ENCODE results near the gene CEP112. TPM values are rescaled to one million over a fixed set of nuclear protein-coding genes. Genes with fewer than 3 reads are reported as not detected.

CEP112 gene
- total RNA-seq, 4 donors from 2014 or later: 18.9 to 51.8 (median 29.6) TPM

DNA sequence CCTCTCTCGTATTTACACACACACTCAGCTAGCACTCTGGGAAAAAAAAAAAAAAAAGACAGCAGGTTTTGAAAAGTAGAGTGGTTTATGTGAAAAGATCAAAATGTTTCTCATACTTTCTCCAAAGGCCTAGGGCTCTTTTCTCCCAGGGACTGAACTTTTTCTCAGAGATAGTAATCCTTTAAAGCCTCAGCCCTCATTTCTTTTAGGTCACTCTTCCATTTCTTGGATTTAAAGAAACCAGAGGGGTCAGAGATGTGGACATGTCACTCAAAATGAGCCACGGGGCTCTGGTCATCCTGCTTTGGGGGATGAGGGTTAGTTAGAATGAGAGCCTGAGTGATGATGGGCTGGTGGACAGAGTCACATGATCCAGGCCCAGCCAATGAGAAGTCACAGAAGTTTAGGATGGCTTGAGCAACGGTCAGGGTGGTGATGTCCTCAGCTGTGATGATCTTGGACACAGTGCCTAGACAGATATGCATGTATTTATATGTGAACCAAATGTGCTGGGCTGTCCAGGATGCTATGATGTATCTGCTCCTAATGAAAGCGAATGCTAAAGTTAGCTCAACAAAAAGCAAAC, 596.8 kb downstream of the CEP112 start:
- TF ChIP-seq, protein P1, sequence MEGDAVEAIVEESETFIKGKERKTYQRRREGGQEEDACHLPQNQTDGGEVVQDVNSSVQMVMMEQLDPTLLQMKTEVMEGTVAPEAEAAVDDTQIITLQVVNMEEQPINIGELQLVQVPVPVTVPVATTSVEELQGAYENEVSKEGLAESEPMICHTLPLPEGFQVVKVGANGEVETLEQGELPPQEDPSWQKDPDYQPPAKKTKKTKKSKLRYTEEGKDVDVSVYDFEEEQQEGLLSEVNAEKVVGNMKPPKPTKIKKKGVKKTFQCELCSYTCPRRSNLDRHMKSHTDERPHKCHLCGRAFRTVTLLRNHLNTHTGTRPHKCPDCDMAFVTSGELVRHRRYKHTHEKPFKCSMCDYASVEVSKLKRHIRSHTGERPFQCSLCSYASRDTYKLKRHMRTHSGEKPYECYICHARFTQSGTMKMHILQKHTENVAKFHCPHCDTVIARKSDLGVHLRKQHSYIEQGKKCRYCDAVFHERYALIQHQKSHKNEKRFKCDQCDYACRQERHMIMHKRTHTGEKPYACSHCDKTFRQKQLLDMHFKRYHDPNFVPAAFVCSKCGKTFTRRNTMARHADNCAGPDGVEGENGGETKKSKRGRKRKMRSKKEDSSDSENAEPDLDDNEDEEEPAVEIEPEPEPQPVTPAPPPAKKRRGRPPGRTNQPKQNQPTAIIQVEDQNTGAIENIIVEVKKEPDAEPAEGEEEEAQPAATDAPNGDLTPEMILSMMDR (IDR thresholded peaks at IDR 0.05; ENCODE audit: low read depth): no peak

DNA sequence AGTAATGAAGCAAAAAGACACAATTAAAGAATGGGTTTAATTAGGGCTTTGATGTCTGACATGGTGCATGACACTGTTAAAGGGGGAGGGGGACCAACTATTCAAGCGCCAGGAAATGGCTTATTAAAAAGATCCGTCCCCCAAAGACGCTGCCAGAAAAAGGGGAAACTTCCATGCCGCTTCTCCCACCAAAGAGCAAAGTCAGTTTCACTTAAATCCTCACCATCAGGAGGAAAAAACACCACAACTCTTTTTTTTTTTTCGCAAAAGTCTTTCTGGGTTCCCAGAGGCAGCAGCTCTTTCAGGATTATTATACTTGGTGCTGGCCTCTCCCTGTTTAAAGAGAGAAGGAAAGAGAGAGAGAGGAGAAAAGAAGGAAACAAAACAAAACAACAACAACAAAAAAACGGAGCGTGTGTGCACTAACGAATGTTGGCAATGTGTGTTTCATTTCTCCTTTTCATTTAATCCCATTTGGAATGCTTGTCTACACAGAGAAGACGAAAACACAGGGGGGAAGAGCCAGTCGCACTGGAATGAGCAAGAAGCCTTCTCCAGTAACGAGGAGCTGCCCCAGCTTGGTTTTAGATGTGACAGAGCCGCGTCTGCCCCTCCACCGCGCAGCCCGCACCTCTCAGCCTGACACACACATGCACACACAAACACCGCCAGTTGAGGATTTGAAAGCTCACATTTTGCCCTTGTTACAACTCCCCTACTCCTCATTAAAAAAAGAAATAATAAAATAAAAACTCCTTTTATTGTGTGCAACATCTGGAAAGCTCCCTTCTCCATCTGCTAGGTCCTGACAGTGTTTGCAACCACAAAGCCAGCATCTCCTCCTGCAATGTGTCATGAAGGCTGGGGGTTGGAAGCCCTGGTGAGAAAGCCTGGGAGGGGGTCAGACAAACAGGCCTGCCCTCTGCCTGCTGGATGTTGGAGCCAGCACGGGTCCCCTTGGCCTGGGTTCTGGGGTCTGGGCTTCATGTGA, 597.8 kb downstream of the CEP112 start:
- TF ChIP-seq, protein P1 (IDR thresholded peaks at IDR 0.05; ENCODE audit: low read depth): no peak

DNA sequence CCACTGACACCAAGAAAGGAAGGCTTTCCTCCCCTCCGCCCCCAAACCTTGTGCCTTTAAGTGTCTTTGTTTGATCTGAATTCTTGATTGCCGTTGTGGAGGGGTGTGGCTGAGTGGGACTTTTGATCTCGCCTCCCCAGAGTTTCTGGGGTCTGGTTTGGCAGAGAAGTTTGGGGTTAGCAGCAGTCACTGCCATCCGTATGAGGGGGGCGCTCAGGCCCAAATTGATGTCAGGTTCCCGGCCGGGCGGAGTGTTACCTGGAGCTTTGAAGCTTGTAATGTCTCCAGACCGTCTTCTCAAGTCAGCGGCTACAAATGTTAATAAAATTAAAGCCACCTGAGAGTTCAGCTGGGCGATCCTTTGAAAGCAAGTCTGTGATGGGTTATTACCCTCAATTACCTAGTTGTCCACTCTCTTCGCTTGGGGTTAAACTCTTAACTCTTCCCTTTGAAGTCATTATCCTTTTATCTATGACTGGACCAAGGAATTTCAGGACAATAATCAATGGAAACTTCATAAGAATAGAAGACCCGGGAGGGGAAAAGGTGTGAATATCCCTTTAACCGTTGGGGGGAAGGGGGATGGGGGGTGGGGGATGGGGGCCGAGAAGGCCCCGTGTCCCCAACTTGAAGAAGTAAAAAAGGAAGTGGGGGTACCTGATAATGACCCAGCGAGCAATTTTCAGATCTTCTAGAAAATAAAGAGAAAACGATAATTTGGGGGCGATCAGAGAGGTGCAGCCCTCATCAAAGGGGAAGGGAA, 598.7 kb downstream of the CEP112 start:
- TF ChIP-seq, protein P1 (IDR thresholded peaks at IDR 0.05; ENCODE audit: low read depth): no peak

DNA sequence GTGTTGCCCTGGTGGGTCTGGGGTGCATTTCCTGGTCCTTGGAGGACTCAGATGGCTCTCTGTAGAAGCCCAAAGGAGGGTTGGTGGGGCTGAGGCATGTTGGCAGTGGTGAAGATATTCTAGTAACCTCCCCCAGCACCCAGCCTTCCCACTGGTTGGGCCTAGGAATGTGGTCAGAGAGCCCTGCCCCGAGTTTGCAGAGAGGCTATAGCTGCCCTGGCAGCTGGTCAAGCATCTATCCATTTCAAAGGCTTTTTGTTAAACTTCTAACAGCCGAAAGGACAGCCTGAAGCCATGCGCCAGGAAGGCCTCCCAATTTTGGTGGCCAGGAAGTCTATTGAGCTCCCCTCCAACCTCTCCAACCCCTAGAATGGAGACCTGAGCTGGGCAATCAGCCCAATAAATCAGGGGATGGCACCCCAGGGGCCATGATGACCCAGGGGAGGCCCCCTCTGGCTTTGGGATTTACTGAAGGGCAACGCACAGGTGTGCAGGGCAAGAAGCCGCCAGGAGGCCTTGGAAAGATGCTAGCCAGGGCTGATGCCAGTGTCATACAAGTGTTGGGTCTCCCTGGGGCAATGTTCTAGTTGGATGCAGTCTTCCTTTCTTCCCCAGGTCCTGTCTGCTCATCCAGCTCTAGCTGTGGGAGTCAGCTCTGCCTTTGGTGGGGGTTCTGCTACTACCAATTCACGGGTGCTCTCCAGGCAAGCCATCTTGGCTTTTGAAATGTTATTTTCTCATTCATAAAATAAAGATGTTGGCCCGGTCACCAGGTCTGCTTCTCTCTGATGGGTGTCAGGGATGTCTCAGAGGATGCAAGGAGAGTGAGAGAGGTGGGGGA, 599.6 kb downstream of the CEP112 start:
- TF ChIP-seq, protein P1 (IDR thresholded peaks at IDR 0.05; ENCODE audit: low read depth): no peak

DNA sequence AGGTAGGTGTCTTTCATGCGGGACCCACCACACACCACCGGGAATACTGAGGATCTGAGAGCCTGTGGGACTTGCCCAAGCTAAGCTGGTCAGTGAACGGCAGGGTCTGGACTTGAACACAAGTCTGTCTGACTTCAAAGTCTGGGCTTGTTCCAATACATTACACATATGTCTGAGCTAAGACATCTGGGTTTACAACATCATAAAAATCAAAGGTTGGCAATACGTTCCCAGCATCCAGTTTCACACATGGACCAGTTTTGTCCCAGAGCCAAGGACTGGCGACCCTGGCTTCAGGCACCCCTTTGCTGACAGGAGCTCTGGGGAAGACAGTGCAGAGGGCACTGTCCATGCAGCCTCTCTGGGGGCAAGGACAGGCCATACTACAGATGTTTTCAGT, 602.6 kb downstream of the CEP112 start:
- TF ChIP-seq, protein P1 (IDR thresholded peaks at IDR 0.05; ENCODE audit: low read depth): no peak

DNA sequence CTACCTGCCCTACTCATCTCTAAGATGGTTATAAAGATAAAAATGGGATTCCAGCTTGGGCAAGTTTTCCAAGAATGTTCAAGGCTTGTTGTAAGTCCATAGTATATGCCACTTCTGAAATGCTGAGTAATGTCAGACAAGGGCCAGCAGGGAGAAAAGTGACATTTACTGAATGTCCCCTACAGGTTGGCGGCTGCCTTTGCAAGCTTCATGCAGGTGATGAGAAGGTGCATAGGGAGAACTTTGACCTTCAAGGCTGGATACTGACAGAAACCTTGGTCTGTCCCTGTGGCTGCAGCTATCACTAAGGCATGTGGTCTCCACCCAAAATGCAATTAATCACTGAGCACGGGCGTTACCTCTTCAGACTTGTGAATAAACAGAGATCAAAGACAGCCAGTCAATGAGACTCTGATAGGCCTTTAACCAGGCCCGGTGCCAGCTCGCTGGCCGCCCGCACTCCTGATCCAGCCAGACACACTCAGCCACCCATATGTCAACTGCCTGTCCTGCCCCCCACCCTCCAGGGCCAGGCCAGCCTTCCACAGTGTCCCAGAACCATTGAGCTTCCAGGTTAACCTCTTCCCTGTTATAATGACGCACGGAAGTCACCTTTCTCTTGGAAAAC, 603.6 kb downstream of the CEP112 start:
- TF ChIP-seq, protein P1 (IDR thresholded peaks at IDR 0.05; ENCODE audit: low read depth): no peak
